Right lobe of liver (tissue), 6 donors: ENCODE measurements around the gene ID3. TPM values are rescaled to one million over a fixed set of nuclear protein-coding genes. Genes with fewer than 3 reads are reported as not detected.
A peak's percentile ranks its signal among the peaks of the same experiment; 100 is the strongest.

ENCODE experiments used
- ATAC-seq, 4 donors: fragments of 200-7000 bp; cut with Tn5 transposase; one replicate each; pipeline ENCODE4 v1.9.1; 2020; ENCODE audit warnings: mild to moderate bottlenecking in 4 of 4, moderate library complexity in 4 of 4
- DNase-seq, 3 donors: peaks; one replicate each; pipeline ENCODE4 v3.0.0-alpha.2; 2020
- H3K27ac ChIP-seq, 3 donors: fragments of 200-600 bp; one replicate each; pipeline ENCODE4 v1.8.0; 2022
- H3K27me3 ChIP-seq, 2 donors: fragments of 200-600 bp; one replicate each; pipeline ENCODE4 v1.8.0; 2022
- H3K36me3 ChIP-seq, 4 donors: fragments of 200-600 bp; sonication (generic) in 1 of 4; one replicate each; pipeline versions ENCODE4 v1.5.1 to v1.8.0; 2017 to 2022; ENCODE audit warnings: control low read depth in 1 of 4
- H3K4me1 ChIP-seq, 4 donors: fragments of 200-600 bp; sonication (generic) in 1 of 4; one replicate each; pipeline versions ENCODE4 v1.5.1 to v1.8.0; 2017 to 2022; ENCODE audit warnings: control low read depth in 1 of 4
- H3K4me3 ChIP-seq, 3 donors: fragments of 200-600 bp; one replicate each; pipeline ENCODE4 v1.8.0; 2022
- H3K9me3 ChIP-seq, 4 donors: fragments of 200-600 bp; sonication (generic) in 1 of 4; one replicate each; pipeline versions ENCODE4 v1.5.1 to v1.8.0; 2017 to 2022; ENCODE audit warnings: control low read depth in 1 of 4
- POLR2A ChIP-seq: fragments of 450-650 bp; IDR thresholded peaks from one replicate; pipeline ENCODE4 v1.6.1; 2017; ENCODE audit warnings: antibody characterized with exemption, mild to moderate bottlenecking
- WGBS: methylation state at CpG from one replicate; pipeline ENCODE4 v1.1.6; 2018; ENCODE audit warnings: low coverage, low lambda C conversion rate; ENCODE audit not compliant: insufficient coverage; ENCODE audit errors: missing lambda C conversion rate; 5-methylcytosine and 5-hydroxymethylcytosine counted together
- intact Hi-C, 2 donors: fragments of 100-400 bp; cut with DNase I; formaldehyde crosslinking; loops; one replicate each; pipeline versions ENCODE4 v1.11.2 to v1.14.1; 2022
- total RNA-seq, 6 experiments: library from RNA; depleted of rRNA in 2 of 6; stranded (reverse); fragments of >200 nt in 2 of 6; fragmentation: NEBNext Ultra II Directional in 3 of 6; extraction: Animal tissue kit (Norgen Biotek cat#: 25700) in 3 of 6; gene quantifications; one replicate each; pipeline versions ENCODE4 v1.1.0 to v1.2.4, GENCODE V29; 2016 to 2023
- TF ChIP-seq, protein P1 (sequence below), 4 donors: fragments of 200-600 bp in 3 of 4; fragments of 450-650 bp in 1 of 4; IDR thresholded peaks; one replicate each; pipeline versions ENCODE4 v1.5.1 to v1.8.0; 2016 to 2022; ENCODE audit warnings: antibody characterized with exemption in 4 of 4, mild to moderate bottlenecking in 2 of 4
- donor health status: DM: no; HTN: yes; CAD: no.
- donor health status: DM: no; HTN: no; CAD: no.
- donor health status: DM: no; HTN: no; CAD: no.
- donor health status: DM: no; HTN: yes; CAD: no.
- donor health status: DM: no; HTN: yes; CAD: no.

ID3 gene
- total RNA-seq, 6 experiments from 2014 or later: 12.7 to 44.6 (median 27.0) TPM

DNA sequence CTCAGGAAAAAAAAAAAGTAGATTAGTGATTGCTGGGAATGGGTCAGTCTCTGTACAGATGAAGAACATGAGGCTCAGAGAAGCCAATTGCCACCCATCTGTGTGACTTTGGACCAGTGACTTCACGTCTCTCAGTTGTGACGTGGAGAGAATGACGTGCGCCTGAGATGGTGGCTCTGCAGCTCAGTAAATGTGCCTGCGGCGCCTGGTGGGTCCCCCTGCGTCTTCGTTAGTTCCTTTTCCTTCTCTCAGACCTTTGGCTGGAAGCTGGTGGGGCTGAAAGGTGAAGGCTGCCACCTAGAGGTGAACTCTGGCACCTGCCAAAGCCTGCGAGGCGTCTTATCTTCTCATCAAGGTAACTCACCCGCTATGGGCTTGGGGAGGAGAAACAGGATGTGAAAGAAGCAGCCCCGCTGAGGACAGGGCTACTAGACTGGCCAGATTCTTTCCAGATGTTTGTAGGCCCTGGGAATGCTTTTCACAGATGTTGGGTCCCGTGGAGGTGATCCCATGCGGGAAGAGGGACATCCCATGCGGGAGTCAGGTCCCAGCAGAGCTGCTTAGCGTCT lies 19.5 kb downstream of the ID3 start:
- Histone ChIP-seq H3K9me3 (no peaks in the 10 kb centered on the region), H3K4me3 (no peak overlapping the region), H3K27me3 (no peaks in the 10 kb centered on the region), H3K27ac (no peak overlapping the region), H3K36me3 (no peaks in the 10 kb centered on the region), H3K4me1 (peaks cover 0 to 7% (median 2%) of the 10 kb centered on the region in 4 donors)
- ATAC-seq (peak; percentile 90 to 95 (median 94)), DNase-seq (peak; percentile 79 to 83 (median 83))
- WGBS: 3% methylated on average over 11 of the region's 16 CpGs
- TF ChIP-seq, protein P1, sequence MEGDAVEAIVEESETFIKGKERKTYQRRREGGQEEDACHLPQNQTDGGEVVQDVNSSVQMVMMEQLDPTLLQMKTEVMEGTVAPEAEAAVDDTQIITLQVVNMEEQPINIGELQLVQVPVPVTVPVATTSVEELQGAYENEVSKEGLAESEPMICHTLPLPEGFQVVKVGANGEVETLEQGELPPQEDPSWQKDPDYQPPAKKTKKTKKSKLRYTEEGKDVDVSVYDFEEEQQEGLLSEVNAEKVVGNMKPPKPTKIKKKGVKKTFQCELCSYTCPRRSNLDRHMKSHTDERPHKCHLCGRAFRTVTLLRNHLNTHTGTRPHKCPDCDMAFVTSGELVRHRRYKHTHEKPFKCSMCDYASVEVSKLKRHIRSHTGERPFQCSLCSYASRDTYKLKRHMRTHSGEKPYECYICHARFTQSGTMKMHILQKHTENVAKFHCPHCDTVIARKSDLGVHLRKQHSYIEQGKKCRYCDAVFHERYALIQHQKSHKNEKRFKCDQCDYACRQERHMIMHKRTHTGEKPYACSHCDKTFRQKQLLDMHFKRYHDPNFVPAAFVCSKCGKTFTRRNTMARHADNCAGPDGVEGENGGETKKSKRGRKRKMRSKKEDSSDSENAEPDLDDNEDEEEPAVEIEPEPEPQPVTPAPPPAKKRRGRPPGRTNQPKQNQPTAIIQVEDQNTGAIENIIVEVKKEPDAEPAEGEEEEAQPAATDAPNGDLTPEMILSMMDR (IDR thresholded peaks at IDR 0.05): peak; percentile 91 to 95 (median 92)
- TF ChIP-seq POLR2A: no peak
- intact Hi-C loops: loop anchor here (5.0 kb wide), 2 partner anchors 47 to 98 kb away; no protein-coding TSS in a partner anchor

DNA sequence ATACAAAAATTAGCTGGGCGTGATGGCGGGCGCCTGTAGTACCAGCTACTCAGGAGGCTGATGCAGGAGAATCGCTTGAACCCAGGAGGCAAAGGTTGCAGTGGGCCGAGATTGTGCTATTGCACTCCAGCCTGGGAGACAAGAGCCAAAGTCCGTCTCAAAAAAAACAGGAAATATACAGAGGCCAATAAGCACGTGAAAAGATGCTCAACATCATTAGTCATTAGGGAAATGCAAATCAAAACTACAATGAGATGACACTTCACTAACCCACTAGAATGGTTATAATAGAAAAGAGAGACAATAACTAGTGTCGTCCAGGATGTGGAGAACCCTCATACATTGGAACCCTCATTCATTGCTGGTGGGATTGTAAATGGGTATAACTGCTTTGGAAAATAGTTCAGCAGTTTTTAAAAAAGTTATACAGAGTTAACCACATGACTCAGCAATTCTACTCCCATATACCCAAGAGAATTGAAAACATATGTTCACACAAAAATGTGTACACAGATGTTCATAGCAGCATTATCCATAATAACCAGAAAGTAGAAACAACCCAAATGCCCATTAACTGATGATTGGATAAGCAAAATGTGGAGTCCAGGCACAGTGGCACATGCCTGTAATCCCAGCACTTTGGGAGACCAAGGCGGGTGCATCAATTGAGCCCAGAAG lies 21.9 kb downstream of the ID3 start:
- no peaks in the 10 kb centered on the region for H3K27me3 ChIP-seq
- DNase-seq (no peak), ATAC-seq (no peak)
- H3K4me3 ChIP-seq: no peak overlapping the region
- intact Hi-C loops: no loop called here
- WGBS: 44% methylated on average over 9 of the region's 9 CpGs
- H3K4me1 ChIP-seq: peaks cover 0 to 7% (median 2%) of the 10 kb centered on the region in 4 donors
- no peaks in the 10 kb centered on the region for H3K36me3 ChIP-seq
- no peaks in the 10 kb centered on the region for H3K9me3 ChIP-seq
- TF ChIP-seq POLR2A: no peak
- TF ChIP-seq, protein P1 (IDR thresholded peaks at IDR 0.05): no peak
- H3K27ac ChIP-seq: no peak overlapping the region

DNA sequence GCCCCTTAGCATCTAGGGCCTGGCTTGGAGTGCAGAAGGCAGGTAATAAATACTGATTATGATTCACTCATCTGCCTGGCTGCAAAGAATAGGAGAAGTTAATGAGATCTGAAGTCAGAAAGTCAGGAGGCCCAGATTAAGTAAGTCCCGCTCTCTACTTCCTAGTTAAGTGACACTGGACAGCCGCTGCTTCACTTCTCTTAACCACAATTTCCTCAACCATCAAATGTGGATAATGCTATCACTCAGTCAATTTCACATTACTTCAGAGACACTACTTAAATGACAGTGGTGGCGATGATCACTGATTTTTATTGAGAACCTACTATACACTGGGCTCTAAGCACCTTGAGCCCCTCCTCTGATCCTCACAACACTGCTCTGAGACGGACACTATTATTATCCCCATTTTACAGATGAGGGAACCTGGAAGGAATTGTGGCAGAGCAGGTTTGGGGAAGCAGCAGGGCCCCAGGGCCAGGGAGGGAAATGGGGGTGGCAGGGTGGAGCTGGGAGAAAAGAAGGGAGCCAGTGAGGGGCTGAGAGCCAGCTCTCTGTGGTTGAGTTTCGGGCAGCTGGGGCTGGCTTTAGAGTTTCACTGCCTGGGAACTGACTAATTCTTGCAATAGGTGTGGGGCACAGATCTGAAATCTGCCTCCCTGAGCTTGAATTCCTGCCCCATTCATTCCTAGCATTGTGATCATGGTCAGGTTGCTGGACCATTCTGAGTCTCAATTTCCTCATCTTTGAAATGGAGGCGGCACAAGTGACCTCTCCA lies 25.9 kb downstream of the ID3 start:
- no peak overlapping the region for H3K27ac ChIP-seq

DNA sequence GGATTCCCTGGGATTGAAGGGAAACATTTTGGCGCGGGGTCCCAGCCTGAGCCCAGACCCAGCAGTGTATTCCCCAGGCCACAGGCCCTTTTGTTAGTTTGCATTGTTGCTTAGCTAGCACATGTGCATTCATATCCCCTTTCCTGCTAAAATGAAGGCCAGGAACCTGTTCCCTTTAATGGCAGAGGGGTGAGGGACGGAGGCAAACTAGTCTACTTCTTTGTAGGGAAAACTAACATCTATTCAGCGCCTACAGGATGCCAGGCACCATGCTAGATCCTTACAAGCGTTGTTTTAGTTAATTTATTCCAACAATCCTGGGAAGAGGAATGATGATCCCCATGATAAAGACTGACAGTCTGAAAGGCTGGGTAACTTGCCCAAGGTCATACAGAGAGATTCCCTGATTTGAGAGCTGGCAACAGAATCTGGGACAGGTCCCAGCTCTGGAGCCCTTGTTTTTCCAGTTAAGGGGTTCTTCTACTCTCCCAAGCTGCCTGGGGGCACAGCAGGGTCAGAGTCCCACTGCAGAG lies 27.7 kb downstream of the ID3 start:
- intact Hi-C loops: no loop called here
- WGBS: 29% methylated on average over 4 of the region's 5 CpGs

More for the DNA sequence above, 25.9 kb downstream of the ID3 start:
- Histone ChIP-seq H3K36me3 (no peaks in the 10 kb centered on the region), H3K27me3 (no peaks in the 10 kb centered on the region), H3K4me1 (peaks cover 0 to 18% (median 6%) of the 10 kb centered on the region in 4 donors), H3K4me3 (no peak overlapping the region), H3K9me3 (no peaks in the 10 kb centered on the region)
- WGBS: 71% methylated on average over 6 of the region's 6 CpGs
- ATAC-seq (peak in 3 of 4 donors; percentile 8 to 32 (median 8)), DNase-seq (no peak)
- intact Hi-C loops: no loop called here
- no peak for TF ChIP-seq POLR2A
- TF ChIP-seq, protein P1 (IDR thresholded peaks at IDR 0.05): no peak

More for the DNA sequence above, 27.7 kb downstream of the ID3 start:
- no peaks in the 10 kb centered on the region for H3K9me3 ChIP-seq
- H3K36me3 ChIP-seq: no peaks in the 10 kb centered on the region
- DNase-seq (no peak), ATAC-seq (no peak)
- H3K27me3 ChIP-seq: no peaks in the 10 kb centered on the region
- H3K4me3 ChIP-seq: peak overlapping the region; percentile 4 to 31 (median 22)
- TF ChIP-seq, protein P1 (IDR thresholded peaks at IDR 0.05): no peak
- TF ChIP-seq POLR2A: no peak
- H3K27ac ChIP-seq: no peak overlapping the region
- peaks cover 0 to 18% (median 6%) of the 10 kb centered on the region in 4 donors for H3K4me1 ChIP-seq
